ENCODE results near the gene LILRB5. TPM values are rescaled to one million over a fixed set of nuclear protein-coding genes. Genes with fewer than 3 reads are reported as not detected.

The LILRB5 gene
- total and polyA plus RNA-seq, 2 of the 4 experiments (the other 2 are of a cell fraction) = not detected

DNA sequence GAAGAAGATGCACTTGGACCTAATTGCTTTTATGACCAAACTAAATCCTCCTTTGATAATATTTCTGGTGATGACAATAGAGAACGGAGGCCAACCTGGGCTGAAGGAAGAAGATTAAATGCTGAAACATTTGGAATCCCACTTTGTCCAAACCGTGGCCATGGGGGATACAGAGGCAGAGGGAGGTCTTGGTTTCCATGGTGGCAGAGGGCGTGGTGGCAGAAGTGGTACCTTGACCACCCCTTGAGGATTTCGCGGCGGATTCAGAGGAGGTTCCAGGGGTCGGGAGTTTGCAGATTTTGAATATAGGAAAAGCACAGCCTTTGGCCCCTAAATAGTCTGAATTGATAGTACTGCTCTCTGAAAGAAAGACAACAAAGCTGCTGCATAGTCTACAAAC lies 27.0 kb downstream of the LILRB5 start:
- in situ Hi-C loops (cut with MboI; ENCODE audit: low sequenced_read_pairs) = no loop called here
- POLR2A ChIA-PET (ENCODE audit: unreplicated experiment) = no interaction called here
- intact Hi-C loops (cut with micrococcal nuclease) = no loop called here

More for the DNA sequence above, 27.0 kb downstream of the LILRB5 start:
- Histone ChIP-seq H3K36me3 (ENCODE audit: control insufficient read depth, insufficient read depth, low read length) (no peaks in the 10 kb centered on the region), H2BK120ac (ENCODE audit: low read depth, low read length) (no peak overlapping the region), H3K27me3 (ENCODE audit: control insufficient read depth, insufficient read depth, low read length) (peaks cover 4% of the 10 kb centered on the region), H3K27ac (ENCODE audit: insufficient read depth, low read length) (no peak overlapping the region), H3K4me1 (ENCODE audit: control insufficient read depth, insufficient read depth, low read length) (no peaks in the 10 kb centered on the region), H4K5ac (ENCODE audit: low read depth, low read length) (no peak overlapping the region), H2AK9ac (replicated peaks; ENCODE audit: low read depth, low read length, poor library complexity) (no peak overlapping the region), H3K23ac (ENCODE audit: low read depth, low read length) (no peak overlapping the region), H3K4me3 (ENCODE audit: insufficient read depth, low read depth, low read length) (no peak overlapping the region), H3K79me1 (ENCODE audit: low read depth in 1 of 2, low read length in 2 of 2) (no peaks in the 10 kb centered on the region), H3K56ac (ENCODE audit: extremely low read depth, insufficient read depth, low read length) (no peak overlapping the region), H2BK20ac (ENCODE audit: low read depth, low read length) (no peak overlapping the region), H3K4ac (ENCODE audit: low read depth, low read length) (no peak overlapping the region), H3K9me3 (ENCODE audit: control insufficient read depth, insufficient read depth, low read length) (no peaks in the 10 kb centered on the region), H3K9me1 (ENCODE audit: insufficient read depth, low read length) (no peaks in the 10 kb centered on the region; the same call in 1 of the 2 replicates), H4K91ac (ENCODE audit: insufficient read depth, low read depth, low read length) (no peak overlapping the region), H2AK5ac (ENCODE audit: low read depth, low read length) (no peak overlapping the region), H3K4me2 (ENCODE audit: low read depth, low read length) (no peak overlapping the region), H4K8ac (ENCODE audit: low read depth in 2 of 2, low read length in 2 of 2) (no peak overlapping the region), H3K9ac (ENCODE audit: low read depth, low read length) (no peak overlapping the region), H3K18ac (ENCODE audit: low read depth, low read length) (no peak overlapping the region), H3K14ac (replicated peaks; ENCODE audit: low read depth, low read length) (no peak overlapping the region), H2BK5ac (ENCODE audit: low read depth, low read length, poor library complexity, severe bottlenecking) (no peak overlapping the region), H2BK15ac (ENCODE audit: low read depth, low read length) (no peak overlapping the region), H4K20me1 (ENCODE audit: insufficient read depth, low read length) (no peaks in the 10 kb centered on the region), H2AFZ (replicated peaks; ENCODE audit: low read length, poor library complexity) (no peak overlapping the region)
- CTCF ChIA-PET = no interaction called here
- dilution Hi-C loops (cut with HindIII; ENCODE audit: low sequenced_read_pairs, unreplicated experiment) = no loop called here
- TF ChIP-seq USF2 (IDR thresholded peaks at IDR 0.05; ENCODE audit: low read depth, low read length) = no peak
- TF ChIP-seq NFE2L2 (IDR thresholded peaks at IDR 0.05; ENCODE audit: low read depth, low read length) = no peak
- TF ChIP-seq SMC3 (IDR thresholded peaks at IDR 0.05; ENCODE audit: low read depth, low read length) = no peak
- TF ChIP-seq CEBPB (IDR thresholded peaks at IDR 0.05; ENCODE audit: low read depth, low read length) = no peak
- TF ChIP-seq MAZ (IDR thresholded peaks at IDR 0.05; ENCODE audit: borderline replicate concordance, low read depth, low read length) = no peak
- TF ChIP-seq MXI1 (IDR thresholded peaks at IDR 0.05; ENCODE audit: borderline replicate concordance, low read depth, low read length) = no peak
- no peak for TF ChIP-seq BHLHE40 (IDR thresholded peaks at IDR 0.05; ENCODE audit: low read depth, low read length)
- TF ChIP-seq, protein P1, sequence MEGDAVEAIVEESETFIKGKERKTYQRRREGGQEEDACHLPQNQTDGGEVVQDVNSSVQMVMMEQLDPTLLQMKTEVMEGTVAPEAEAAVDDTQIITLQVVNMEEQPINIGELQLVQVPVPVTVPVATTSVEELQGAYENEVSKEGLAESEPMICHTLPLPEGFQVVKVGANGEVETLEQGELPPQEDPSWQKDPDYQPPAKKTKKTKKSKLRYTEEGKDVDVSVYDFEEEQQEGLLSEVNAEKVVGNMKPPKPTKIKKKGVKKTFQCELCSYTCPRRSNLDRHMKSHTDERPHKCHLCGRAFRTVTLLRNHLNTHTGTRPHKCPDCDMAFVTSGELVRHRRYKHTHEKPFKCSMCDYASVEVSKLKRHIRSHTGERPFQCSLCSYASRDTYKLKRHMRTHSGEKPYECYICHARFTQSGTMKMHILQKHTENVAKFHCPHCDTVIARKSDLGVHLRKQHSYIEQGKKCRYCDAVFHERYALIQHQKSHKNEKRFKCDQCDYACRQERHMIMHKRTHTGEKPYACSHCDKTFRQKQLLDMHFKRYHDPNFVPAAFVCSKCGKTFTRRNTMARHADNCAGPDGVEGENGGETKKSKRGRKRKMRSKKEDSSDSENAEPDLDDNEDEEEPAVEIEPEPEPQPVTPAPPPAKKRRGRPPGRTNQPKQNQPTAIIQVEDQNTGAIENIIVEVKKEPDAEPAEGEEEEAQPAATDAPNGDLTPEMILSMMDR (conservative IDR thresholded peaks at IDR 0.05; ENCODE audit: low read depth, low read length) = no peak
- TF ChIP-seq, protein P2, sequence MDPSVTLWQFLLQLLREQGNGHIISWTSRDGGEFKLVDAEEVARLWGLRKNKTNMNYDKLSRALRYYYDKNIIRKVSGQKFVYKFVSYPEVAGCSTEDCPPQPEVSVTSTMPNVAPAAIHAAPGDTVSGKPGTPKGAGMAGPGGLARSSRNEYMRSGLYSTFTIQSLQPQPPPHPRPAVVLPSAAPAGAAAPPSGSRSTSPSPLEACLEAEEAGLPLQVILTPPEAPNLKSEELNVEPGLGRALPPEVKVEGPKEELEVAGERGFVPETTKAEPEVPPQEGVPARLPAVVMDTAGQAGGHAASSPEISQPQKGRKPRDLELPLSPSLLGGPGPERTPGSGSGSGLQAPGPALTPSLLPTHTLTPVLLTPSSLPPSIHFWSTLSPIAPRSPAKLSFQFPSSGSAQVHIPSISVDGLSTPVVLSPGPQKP (IDR thresholded peaks at IDR 0.05; ENCODE audit: borderline replicate concordance, low read depth, low read length) = no peak
- DNase-seq = no peak
- ATAC-seq (ENCODE audit: low read depth) = no peak
- BruUV-seq (replicated peaks) = no TSS peak
- 74% methylated on average over 6 of the region's 7 CpGs; no CpG with 5 or more reads in 1 of the 2 experiments for WGBS, 2 experiments (ENCODE audit: extremely low coverage in 2 of 2, insufficient read length in 1 of 2)
